ENCODE results near the gene PIGT.
"Not testable (repeated sequence)": the region's sequence is repeated elsewhere in the genome, so short reads cannot be mapped to it uniquely, and the experiment has no call there.

Gene PIGT

DNA sequence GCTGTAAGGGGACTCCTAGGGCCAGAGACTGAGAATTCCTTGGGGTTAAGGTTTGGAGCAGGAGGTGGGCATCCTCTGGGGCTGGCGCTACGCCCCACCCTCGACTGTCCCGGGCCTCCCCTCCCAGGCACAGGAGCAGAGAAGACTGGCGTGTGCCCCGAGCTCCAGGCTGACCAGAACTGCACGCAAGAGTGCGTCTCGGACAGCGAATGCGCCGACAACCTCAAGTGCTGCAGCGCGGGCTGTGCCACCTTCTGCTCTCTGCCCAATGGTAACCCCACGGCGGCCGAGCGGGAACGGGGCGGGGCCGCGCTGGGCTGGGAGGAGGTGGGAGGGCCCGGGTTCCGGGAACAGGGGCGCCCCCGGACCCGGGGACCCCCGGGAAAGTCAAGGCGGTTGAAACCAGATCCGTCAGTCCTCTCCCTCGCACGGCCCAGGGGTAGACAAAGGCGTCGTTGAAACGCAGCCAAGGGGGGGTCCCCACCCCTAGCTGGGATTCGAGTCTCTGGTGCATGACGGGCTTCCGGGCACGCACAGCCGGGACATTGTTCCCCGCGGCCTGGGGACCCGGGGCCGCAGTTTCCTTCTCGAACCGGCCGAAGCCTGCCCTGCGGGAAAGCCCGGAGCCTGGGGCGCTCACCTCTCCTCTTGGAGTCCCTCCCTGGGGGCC is 54.5 kb downstream of the PIGT start:
- Histone ChIP-seq H3K27ac (ENCODE audit: low read depth, low read length) (no peak overlapping the region), H3K9me3 (ENCODE audit: control insufficient read depth in 5 of 5, low read length in 5 of 5) (no peaks in the 10 kb centered on the region)

DNA sequence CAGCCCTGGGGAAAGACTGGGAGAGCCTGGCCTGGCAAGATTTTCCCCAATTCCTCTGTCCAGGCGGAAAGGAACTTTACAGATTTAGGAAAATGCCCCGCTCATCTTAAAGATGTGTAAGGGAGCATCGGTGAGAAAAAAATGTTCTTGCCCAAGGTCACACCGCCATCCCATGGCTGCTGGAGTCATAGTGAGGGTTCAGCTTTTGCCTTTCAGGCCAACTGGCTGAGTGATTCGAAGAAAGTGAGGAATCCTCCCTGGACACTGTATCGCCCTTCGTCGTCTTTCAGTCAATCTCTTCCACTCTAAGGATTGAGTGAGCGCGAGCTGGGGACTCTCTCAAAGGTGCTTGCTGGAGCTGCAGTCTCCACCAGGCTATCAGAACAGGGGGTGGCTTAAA is 55.0 kb downstream of the PIGT start:
- Histone ChIP-seq H3K4me1 (ENCODE audit: control insufficient read depth in 5 of 5, insufficient read depth in 5 of 5, low read length in 5 of 5) (peaks cover 1 to 21% (median 17%) of the 10 kb centered on the region in 5 donors), H3K27ac (ENCODE audit: low read depth, low read length) (no peak overlapping the region), H3K4me3 (ENCODE audit: low read depth in 1 of 5, low read length in 5 of 5) (peak overlapping the region; percentile 19 to 62 (median 60)), H3K9me3 (ENCODE audit: control insufficient read depth in 5 of 5, low read length in 5 of 5) (no peaks in the 10 kb centered on the region), H3K36me3 (ENCODE audit: control insufficient read depth in 5 of 5, insufficient read depth in 5 of 5, low read length in 5 of 5) (no peaks in the 10 kb centered on the region), H3K27me3 (ENCODE audit: control insufficient read depth in 5 of 5, insufficient read depth in 4 of 5, low read length in 5 of 5) (peaks cover 17 to 37% (median 31%) of the 10 kb centered on the region in 5 donors), H3K9ac (ENCODE audit: low read length in 5 of 5) (peak overlapping the region in 2 of 5 donors; percentile 35 to 48)

More for the DNA sequence above, 54.5 kb downstream of the PIGT start:
- H3K9ac ChIP-seq (ENCODE audit: low read length in 5 of 5) = peak overlapping the region in 2 of 5 donors; percentile 35 to 48
- H3K4me1 ChIP-seq (ENCODE audit: control insufficient read depth in 5 of 5, insufficient read depth in 5 of 5, low read length in 5 of 5) = peaks cover 1 to 21% (median 17%) of the 10 kb centered on the region in 5 donors
- H3K27me3 ChIP-seq (ENCODE audit: control insufficient read depth in 5 of 5, insufficient read depth in 4 of 5, low read length in 5 of 5) = peaks cover 17 to 37% (median 31%) of the 10 kb centered on the region in 5 donors
- H3K36me3 ChIP-seq (ENCODE audit: control insufficient read depth in 5 of 5, insufficient read depth in 5 of 5, low read length in 5 of 5) = no peaks in the 10 kb centered on the region
- H3K4me3 ChIP-seq (ENCODE audit: low read depth in 1 of 5, low read length in 5 of 5) = peak overlapping the region in 4 of 5 donors; percentile 59 to 62 (median 60)

DNA sequence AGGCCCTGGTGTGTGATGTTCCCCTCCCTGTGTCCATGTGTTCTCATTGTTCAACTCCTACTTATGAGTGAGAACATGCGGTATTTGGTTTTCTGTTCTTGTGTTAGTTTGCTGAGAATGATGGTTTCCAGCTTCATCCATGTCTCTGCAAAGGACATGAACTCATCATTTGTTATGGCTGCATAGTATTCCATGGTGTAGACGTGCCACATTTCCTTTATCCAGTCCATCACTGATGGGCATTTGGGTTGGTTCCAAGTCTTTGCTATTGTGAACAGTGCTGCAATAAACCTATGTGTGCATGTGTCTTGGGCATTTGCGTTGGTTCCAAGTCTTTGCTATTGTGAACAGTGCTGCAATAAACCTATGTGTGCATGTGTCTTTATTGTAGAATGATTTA is 56.3 kb downstream of the PIGT start:
- H3K9ac ChIP-seq (ENCODE audit: low read length in 5 of 5); H3K4me3 ChIP-seq (ENCODE audit: low read depth in 1 of 5, low read length in 5 of 5): not testable (repeated sequence)

More for the DNA sequence above, 56.3 kb downstream of the PIGT start:
- H3K9me3 ChIP-seq (ENCODE audit: control insufficient read depth in 5 of 5, low read length in 5 of 5); H3K36me3 ChIP-seq (ENCODE audit: control insufficient read depth in 5 of 5, insufficient read depth in 5 of 5, low read length in 5 of 5); H3K27ac ChIP-seq (ENCODE audit: low read depth, low read length): not testable (repeated sequence)
- H3K4me1 ChIP-seq (ENCODE audit: control insufficient read depth in 5 of 5, insufficient read depth in 5 of 5, low read length in 5 of 5) = peaks cover 1 to 21% (median 17%) of the 10 kb centered on the region in 5 donors
- H3K27me3 ChIP-seq (ENCODE audit: control insufficient read depth in 5 of 5, insufficient read depth in 4 of 5, low read length in 5 of 5) = peaks cover 17 to 37% (median 31%) of the 10 kb centered on the region in 5 donors

Measured in subcutaneous abdominal adipose tissue (tissue), 5 donors.